Loucy (cell line): Measurements from ENCODE around the gene TRUB1.

Experiments used
- H2AFZ ChIP-seq: fragments of 200-600 bp; sonication (generic); 2 replicates; pipeline ENCODE4 v1.6.0; 2016; ENCODE audit warnings: antibody characterized with exemption, mild to moderate bottlenecking, low read length, moderate library complexity
- H3F3A ChIP-seq: fragments of 200-600 bp; 2 replicates; pipeline ENCODE4 v1.6.0; 2016; ENCODE audit warnings: antibody characterized with exemption, low read depth, mild to moderate bottlenecking
- H3K27me3 ChIP-seq: fragments of 200-600 bp; sonication (generic); 2 replicates; pipeline ENCODE4 v1.6.1; 2014; ENCODE audit warnings: low read length, mild to moderate bottlenecking; ENCODE audit not compliant: insufficient read depth, poor library complexity, severe bottlenecking
- H3K36me3 ChIP-seq: fragments of 200-600 bp; sonication (generic); 2 replicates; pipeline ENCODE4 v1.6.1; 2016; ENCODE audit warnings: low read length; ENCODE audit not compliant: insufficient read depth
- H3K4me1 ChIP-seq: fragments of 200-600 bp; sonication (generic); 2 replicates; pipeline ENCODE4 v1.5.1; 2014; ENCODE audit warnings: low read length, mild to moderate bottlenecking; ENCODE audit not compliant: insufficient read depth, poor library complexity, severe bottlenecking
- H3K4me2 ChIP-seq: fragments of 200-600 bp; sonication (generic); 2 replicates; pipeline ENCODE4 v1.6.0; 2014; ENCODE audit warnings: antibody characterized with exemption, low read length, low read depth, mild to moderate bottlenecking; ENCODE audit not compliant: poor library complexity, severe bottlenecking
- H3K4me3 ChIP-seq: fragments of 200-600 bp; sonication (generic); 2 replicates; pipeline ENCODE4 v1.5.1; 2014; ENCODE audit warnings: low read length, mild to moderate bottlenecking, mixed read lengths; ENCODE audit not compliant: poor library complexity, severe bottlenecking
- H3K79me2 ChIP-seq: fragments of 200-600 bp; sonication (generic); 2 replicates; pipeline ENCODE4 v1.6.1; 2014; ENCODE audit warnings: low read length; ENCODE audit not compliant: insufficient read depth
- H3K9ac ChIP-seq: fragments of 200-600 bp; sonication (generic); 2 replicates; pipeline ENCODE4 v1.6.0; 2014; ENCODE audit warnings: mild to moderate bottlenecking, low read depth, low read length, moderate library complexity; ENCODE audit not compliant: poor library complexity, severe bottlenecking
- H3K9me2 ChIP-seq: fragments of 200-600 bp; sonication (generic); replicated peaks from 2 replicates; pipeline ENCODE4 v1.6.1; 2016; ENCODE audit warnings: low read depth, low read length, mixed read lengths
- H3K9me3 ChIP-seq: fragments of 200-600 bp; sonication (generic); 2 replicates; pipeline ENCODE4 v1.6.1; 2014; ENCODE audit warnings: mild to moderate bottlenecking, antibody characterized with exemption, low read length, low read depth; ENCODE audit not compliant: insufficient read depth
- H4K20me1 ChIP-seq: fragments of 200-600 bp; sonication (generic); 2 replicates; pipeline ENCODE4 v1.6.0; 2014; ENCODE audit warnings: antibody characterized with exemption, low read length, mild to moderate bottlenecking; ENCODE audit not compliant: insufficient read depth, poor library complexity, severe bottlenecking
- EZH2phosphoT487 ChIP-seq: fragments of 200-600 bp; IDR thresholded peaks from 2 replicates; pipeline ENCODE4 v1.6.1; 2018; ENCODE audit warnings: antibody characterized with exemption, mild to moderate bottlenecking, moderate library complexity, borderline replicate concordance

The TRUB1 gene

GRCh38 chr10:115026746-115027140 is 88.7 kb downstream of the TRUB1 start:
- no peaks in the 10 kb centered on the region for H3K27me3 ChIP-seq
- no peak overlapping the region for H3K4me2 ChIP-seq
- H3K36me3 ChIP-seq: no peaks in the 10 kb centered on the region
- peaks cover 21% of the 10 kb centered on the region for H3K4me1 ChIP-seq
- no peak overlapping the region for H2AFZ ChIP-seq
- H3F3A ChIP-seq: 0 out of 2 replicates have a peak, but pooled peaks cover 3% of the 10 kb centered on the region
- no peak for TF ChIP-seq EZH2phosphoT487
- H3K4me3 ChIP-seq: no peak overlapping the region
- no peaks in the 10 kb centered on the region for H4K20me1 ChIP-seq
- no peak overlapping the region for H3K9ac ChIP-seq
- H3K9me2 ChIP-seq: no peaks in the 10 kb centered on the region
- H3K79me2 ChIP-seq: no peaks in the 10 kb centered on the region
- no peaks in the 10 kb centered on the region for H3K9me3 ChIP-seq
